HG03432 (cell line): ENCODE results near the gene UNKL.

Source experiments
- ATAC-seq: cut with Tn5 transposase; IDR thresholded peaks from one replicate; pipeline ENCODE4 v1.9.1; 2021; ENCODE audit warnings: mild to moderate bottlenecking, moderate library complexity; ENCODE audit not compliant: unreplicated experiment

Gene UNKL

GRCh38 chr16:1414532-1415260, at the start of gene UNKL:
TSS of gene UNKL (minus strand) at chr16:1414704. CDS start at chr16:1414691, 13 bp downstream.
- ATAC-seq: peak; percentile 61

- ATAC-seq: no peak
Measured at GRCh38 chr16:1461146-1461545, 46.6 kb upstream of the UNKL start.

GRCh38 chr16:1460602-1461138, 46.2 kb upstream of the UNKL start:
- no peak for ATAC-seq

- ATAC-seq: no peak
Measured at GRCh38 chr16:1459967-1460366, 45.5 kb upstream of the UNKL start.

GRCh38 chr16:1458977-1459341, 44.5 kb upstream of the UNKL start:
- ATAC-seq: no peak

GRCh38 chr16:1458336-1458976, 44.0 kb upstream of the UNKL start:
- no peak for ATAC-seq

- ATAC-seq: no peak
Measured at GRCh38 chr16:1457489-1458245, 43.2 kb upstream of the UNKL start.

GRCh38 chr16:1456951-1457350, 42.4 kb upstream of the UNKL start:
- ATAC-seq: no peak

- ATAC-seq: no peak
Measured at GRCh38 chr16:1455190-1456171, 41.0 kb upstream of the UNKL start.

- no peak for ATAC-seq
Measured at GRCh38 chr16:1454561-1454960, 40.1 kb upstream of the UNKL start.

GRCh38 chr16:1453316-1453715, 38.8 kb upstream of the UNKL start:
- no peak for ATAC-seq

GRCh38 chr16:1452530-1452929, 38.0 kb upstream of the UNKL start:
- no peak for ATAC-seq

GRCh38 chr16:1451702-1452392, 37.3 kb upstream of the UNKL start:
- ATAC-seq: no peak

- ATAC-seq: no peak
Measured at GRCh38 chr16:1450841-1451240, 36.3 kb upstream of the UNKL start.

GRCh38 chr16:1450218-1450617, 35.7 kb upstream of the UNKL start:
- no peak for ATAC-seq

- ATAC-seq: no peak
Measured at GRCh38 chr16:1449201-1449788, 34.8 kb upstream of the UNKL start.

GRCh38 chr16:1448536-1449116, 34.1 kb upstream of the UNKL start:
- ATAC-seq: no peak

- ATAC-seq: no peak
Measured at GRCh38 chr16:1447965-1448364, 33.5 kb upstream of the UNKL start.
